ENCODE measurements around the gene AP2A2.

The AP2A2 gene

GRCh38 chr11:1000357-1001278, 74.9 kb downstream of the AP2A2 start:
- DNase-seq = no peak

GRCh38 chr11:1001617-1002405, 76.1 kb downstream of the AP2A2 start:
- no peak for DNase-seq

- no peak for DNase-seq
These were observed 76.8 kb downstream of the AP2A2 start for GRCh38 chr11:1002406-1002984.

GRCh38 chr11:1003159-1003558, 77.5 kb downstream of the AP2A2 start:
- no peak for DNase-seq

GRCh38 chr11:1005928-1006327, 80.3 kb downstream of the AP2A2 start:
- peak; percentile 22 for DNase-seq

GRCh38 chr11:1006762-1007161, 81.1 kb downstream of the AP2A2 start:
- DNase-seq = no peak

- no peak for DNase-seq
These were observed 81.6 kb downstream of the AP2A2 start for GRCh38 chr11:1007279-1007678.

GRCh38 chr11:1008001-1008802, 82.5 kb downstream of the AP2A2 start:
- no peak for DNase-seq

GRCh38 chr11:1008803-1009145, 83.1 kb downstream of the AP2A2 start:
- DNase-seq = no peak

GRCh38 chr11:1009371-1009770, 83.7 kb downstream of the AP2A2 start:
- DNase-seq = no peak

- DNase-seq = no peak
These were observed 84.3 kb downstream of the AP2A2 start for GRCh38 chr11:1009991-1010390.

GRCh38 chr11:1010551-1011319, 85.1 kb downstream of the AP2A2 start:
- DNase-seq = no peak

GRCh38 chr11:1011320-1011698, 85.6 kb downstream of the AP2A2 start:
- DNase-seq = no peak

GRCh38 chr11:1012291-1012690, 86.6 kb downstream of the AP2A2 start:
- no peak for DNase-seq

GRCh38 chr11:1012740-1013630, 87.3 kb downstream of the AP2A2 start:
- no peak for DNase-seq

GRCh38 chr11:1013631-1013935, 87.9 kb downstream of the AP2A2 start:
- DNase-seq = no peak

GRCh38 chr11:1014276-1014675, 88.6 kb downstream of the AP2A2 start:
- no peak for DNase-seq

GRCh38 chr11:1015064-1015463, 89.4 kb downstream of the AP2A2 start:
- DNase-seq = no peak

- no peak for DNase-seq
These were observed 90.3 kb downstream of the AP2A2 start for GRCh38 chr11:1015826-1016545.

- peak; percentile 3 for DNase-seq
These were observed 91.0 kb downstream of the AP2A2 start for GRCh38 chr11:1016610-1017126.
